PFSK-1 (cell line): ENCODE results near the gene FBXO31.

ENCODE experiments used
- POLR2AphosphoS5 ChIP-seq: IDR thresholded peaks from 2 replicates; pipeline ENCODE4 v1.6.1; 2012; ENCODE audit warnings: low read depth, mild to moderate bottlenecking, control low read depth, low read length, moderate library complexity
- REST ChIP-seq, 2 experiments: IDR thresholded peaks; 2 replicates each; pipeline versions ENCODE4 v1.6.1 to v1.8.0; 2011 to 2012; ENCODE audit warnings: low read depth in 2 of 2, low read length in 2 of 2, control low read depth in 1 of 2, inconsistent platforms in 1 of 2, mild to moderate bottlenecking in 1 of 2, moderate library complexity in 1 of 2; ENCODE audit not compliant: insufficient read depth in 1 of 2

DNA sequence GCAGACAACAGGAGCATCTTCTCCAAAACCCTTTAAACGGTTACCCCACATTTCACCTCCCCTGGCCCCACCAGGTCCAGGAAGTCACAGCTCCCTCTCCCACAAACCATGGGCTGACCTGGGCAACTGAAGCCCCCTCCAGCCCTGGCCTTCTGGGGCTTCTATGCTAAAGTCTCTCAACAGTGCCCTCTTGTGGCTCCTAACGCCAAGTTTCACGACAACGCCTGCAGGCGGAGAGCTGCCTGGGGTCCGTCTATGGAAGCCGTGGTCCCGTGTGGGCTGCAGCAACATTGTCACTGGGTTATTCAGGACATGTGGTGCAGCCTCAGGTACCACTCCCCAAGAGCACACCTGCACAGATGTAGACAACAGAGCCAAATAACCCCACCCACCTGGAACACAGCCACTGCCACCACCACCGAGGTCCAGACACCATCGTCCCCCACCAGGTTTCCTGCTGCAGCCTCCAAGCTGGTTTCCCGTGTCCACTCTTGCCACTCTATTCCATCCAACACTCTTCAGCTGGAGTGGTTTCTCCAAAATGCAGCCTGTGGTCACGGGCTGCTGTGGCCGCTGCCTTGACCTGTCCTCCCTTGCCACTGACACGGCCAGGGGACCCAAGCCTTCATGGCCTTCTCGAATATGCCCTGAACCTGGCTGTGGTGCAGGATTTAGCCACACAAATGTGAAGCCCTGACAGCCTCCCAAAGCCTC lies 85.5 kb downstream of the FBXO31 start:
- TF ChIP-seq REST (IDR thresholded peaks at IDR 0.05; ENCODE audit: insufficient read depth in 1 of 2, low read depth in 2 of 2, low read length in 2 of 2) (no peak), POLR2AphosphoS5 (no peak)
